WTC11 (cell line): ENCODE data around the gene CARM1. TPM values are rescaled to one million over a fixed set of nuclear protein-coding genes. Genes with fewer than 3 reads are reported as not detected.

Source experiments
- ATAC-seq: fragments of 200-7000 bp; cut with Tn5 transposase; 2 replicates; pipeline ENCODE4 v1.10.0; 2021; ENCODE audit warnings: mild to moderate bottlenecking, moderate library complexity
- Bru-seq: library from RNA; stranded (reverse); fragments of 400-500 nt; gene quantifications from one replicate; lab custom pipeline; 2021; lab: Mats Ljungman, UMichigan
- CTCF ChIA-PET: fragments of 300-600 bp; sonication (Branson Sonifier 250); formaldehyde crosslinking; loops from one replicate; lab custom pipeline; 2021; ENCODE audit warnings: antibody characterized with exemption; lab: Charles Lee
- POLR2A ChIA-PET: fragments of 350-600 bp; sonication (Branson Sonifier 250); formaldehyde crosslinking; loops from one replicate; lab custom pipeline; 2021; ENCODE audit warnings: antibody characterized with exemption; lab: Charles Lee
- DNase-seq: peaks from one replicate; pipeline ENCODE4 v3.0.0; 2021; ENCODE audit warnings: low spot score
- H3K27ac Mint-ChIP-seq: 2 replicates; pipeline ENCODE4 v1.8.0; 2021; ENCODE audit warnings: mixed read lengths
- H3K27me3 Mint-ChIP-seq: 2 replicates; pipeline ENCODE4 v1.8.0; 2021; ENCODE audit warnings: low read depth, mild to moderate bottlenecking, moderate library complexity, mixed read lengths
- H3K36me3 Mint-ChIP-seq: 2 replicates; pipeline ENCODE4 v1.8.0; 2021; ENCODE audit warnings: mixed read lengths
- H3K4me1 Mint-ChIP-seq: 2 replicates; pipeline ENCODE4 v1.8.0; 2022; ENCODE audit warnings: mixed read lengths
- H3K4me3 Mint-ChIP-seq: 2 replicates; pipeline ENCODE4 v1.8.0; 2021; ENCODE audit warnings: mild to moderate bottlenecking, moderate library complexity, mixed read lengths
- H3K9me3 Mint-ChIP-seq: 2 replicates; pipeline ENCODE4 v1.8.0; 2021; ENCODE audit warnings: mixed read lengths
- AFF4 ChIP-seq: sonication (generic); formaldehyde crosslinking; IDR thresholded peaks from 2 replicates; pipeline ENCODE4 v1.8.1; 2023; ENCODE audit warnings: mild to moderate bottlenecking, missing genetic modification reagents, borderline replicate concordance
- ATF2 ChIP-seq: sonication (generic); formaldehyde crosslinking; IDR thresholded peaks from 2 replicates; pipeline ENCODE4 v1.8.1; 2022; ENCODE audit warnings: low read depth, missing genetic modification reagents, borderline replicate concordance
- ATF3 ChIP-seq: sonication (generic); formaldehyde crosslinking; conservative IDR thresholded peaks from 2 replicates; pipeline ENCODE4 v1.8.1; 2022; ENCODE audit warnings: mild to moderate bottlenecking, missing genetic modification reagents
- CTCF ChIP-seq: fragments of 200-600 bp; IDR thresholded peaks from 2 replicates; pipeline ENCODE4 v1.8.0; 2022; ENCODE audit warnings: antibody characterized with exemption
- E2F5 ChIP-seq: sonication (generic); formaldehyde crosslinking; IDR thresholded peaks from 2 replicates; pipeline ENCODE4 v1.8.1; 2022; ENCODE audit warnings: mild to moderate bottlenecking, moderate library complexity, missing genetic modification reagents
- ESRRA ChIP-seq: sonication (generic); formaldehyde crosslinking; IDR thresholded peaks from 2 replicates; pipeline ENCODE4 v1.8.1; 2022; ENCODE audit warnings: mild to moderate bottlenecking, missing genetic modification reagents, borderline replicate concordance
- FOXJ3 ChIP-seq: sonication (generic); formaldehyde crosslinking; IDR thresholded peaks from 2 replicates; pipeline ENCODE4 v1.9.0; 2021; ENCODE audit warnings: missing genetic modification reagents, mild to moderate bottlenecking, borderline replicate concordance
- FOXK1 ChIP-seq: sonication (generic); formaldehyde crosslinking; IDR thresholded peaks from 2 replicates; pipeline ENCODE4 v1.8.0; 2022; ENCODE audit warnings: mild to moderate bottlenecking, moderate library complexity, missing genetic modification reagents
- FOXP1 ChIP-seq: sonication (generic); formaldehyde crosslinking; IDR thresholded peaks from 2 replicates; pipeline ENCODE4 v1.8.0; 2022; ENCODE audit warnings: missing genetic modification reagents, mild to moderate bottlenecking, moderate library complexity, borderline replicate concordance
- GABPB1 ChIP-seq: sonication (generic); formaldehyde crosslinking; IDR thresholded peaks from 2 replicates; pipeline ENCODE4 v1.8.1; 2023; ENCODE audit warnings: mild to moderate bottlenecking, missing genetic modification reagents
- HMGXB4 ChIP-seq: sonication (generic); formaldehyde crosslinking; IDR thresholded peaks from 2 replicates; pipeline ENCODE4 v1.8.1; 2023; ENCODE audit warnings: mild to moderate bottlenecking, moderate library complexity, missing genetic modification reagents
- IRF1 ChIP-seq: sonication (generic); formaldehyde crosslinking; IDR thresholded peaks from 2 replicates; pipeline ENCODE4 v1.8.0; 2023; ENCODE audit warnings: missing genetic modification reagents
- IRF2 ChIP-seq: sonication (generic); formaldehyde crosslinking; IDR thresholded peaks from 2 replicates; pipeline ENCODE4 v1.8.0; 2022; ENCODE audit warnings: low read depth, missing genetic modification reagents, borderline replicate concordance
- KAT7 ChIP-seq: sonication (generic); formaldehyde crosslinking; IDR thresholded peaks from 2 replicates; pipeline ENCODE4 v1.8.1; 2023; ENCODE audit warnings: missing genetic modification reagents, mild to moderate bottlenecking, borderline replicate concordance
- NFYB ChIP-seq: sonication (generic); formaldehyde crosslinking; conservative IDR thresholded peaks from 2 replicates; pipeline ENCODE4 v1.8.0; 2022; ENCODE audit warnings: low read depth, missing genetic modification reagents
- SP1 ChIP-seq: sonication (generic); formaldehyde crosslinking; conservative IDR thresholded peaks from 2 replicates; pipeline ENCODE4 v1.8.1; 2022; ENCODE audit warnings: missing genetic modification reagents
- USF2 ChIP-seq: sonication (generic); formaldehyde crosslinking; IDR thresholded peaks from 2 replicates; pipeline ENCODE4 v1.8.1; 2023; ENCODE audit warnings: mild to moderate bottlenecking, missing genetic modification reagents, moderate library complexity
- ZNF281 ChIP-seq: sonication (generic); formaldehyde crosslinking; IDR thresholded peaks from 2 replicates; pipeline ENCODE4 v1.8.0; 2023; ENCODE audit warnings: mild to moderate bottlenecking, missing genetic modification reagents
- long read RNA-seq, 3 experiments: library from RNA in 1 of 3; library from capped mRNA in 1 of 3; library from polyadenylated mRNA in 1 of 3; unstranded in 2 of 3; stranded (forward) in 1 of 3; transcript quantifications; one replicate each; pipeline ENCODE4 v2.0.0, GENCODE V29; 2021
- total RNA-seq: library from RNA; stranded (reverse); gene quantifications from 3 replicates; pipeline ENCODE4 v1.2.3, GENCODE V29; 2021

The CARM1 gene
- total RNA-seq: 125 to 126 TPM (median 126 TPM) in 3 replicates
- Bru-seq, nascent RNA: percentile 57 among the genes with signal in this experiment
- long read RNA-seq, experiment 1, transcript CARM1-201 (16 exons, 3,330 nt): major isoform, 895 of 1,325 reads
- long read RNA-seq, experiment 1, transcript CARM1-202 (15 exons, 2,722 nt): minor isoform, 247 of 1,325 reads
- long read RNA-seq, experiment 1, partial matches to known transcripts: 65 of 1,325 reads
- long read RNA-seq, experiment 1, other reads (novel, unspliced or antisense): 118 of 1,325 reads
- long read RNA-seq, experiment 2, transcript CARM1-202 (15 exons, 2,722 nt): minor isoform, 5 of 216 reads
- long read RNA-seq, experiment 2, transcript CARM1-201 (16 exons, 3,330 nt): major isoform, 66 of 216 reads
- long read RNA-seq, experiment 2, partial matches to known transcripts: 97 of 216 reads
- long read RNA-seq, experiment 2, other reads (novel, unspliced or antisense): 48 of 216 reads
- long read RNA-seq, experiment 3: 0 reads

- H3K36me3 Mint-ChIP-seq: 0 out of 2 replicates have a peak, but pooled peaks cover 7% of the 10 kb centered on the region
- H3K27me3 Mint-ChIP-seq: no peaks in the 10 kb centered on the region; the same call in 1 of the 2 replicates
- ChIA-PET CTCF (interaction anchor here (0.5 to 6.0 kb wide), 35 partner anchors 9 to 357 kb away, joined by 3 to 70 read pairs (median 4); partner anchors contain the start of genes C19orf38, DNM2, LDLR and QTRT1), POLR2A (interaction anchor here (0.6 to 2.5 kb wide), 4 partner anchors 18 to 144 kb away, joined by 3 to 12 read pairs (median 3); partner anchors contain the start of gene TMED1)
- peak; percentile 90 for ATAC-seq
- H3K9me3 Mint-ChIP-seq: no peaks in the 10 kb centered on the region
- peak within 1 kb of the TSS; percentile 90 for H3K4me3 Mint-ChIP-seq
- H3K4me1 Mint-ChIP-seq: peaks cover 23% of the 10 kb centered on the region
- DNase-seq: peak; percentile 99
- H3K27ac Mint-ChIP-seq: peak within 1 kb of the TSS; percentile 93
- TF ChIP-seq FOXK1 (CRISPR knock-in tag): 0 out of 2 replicates have a peak, but pooled peaks have one; percentile 11
- 0 out of 2 replicates have a peak, but pooled peaks have one; percentile 13 for TF ChIP-seq FOXP1 (CRISPR knock-in tag)
- TF ChIP-seq ZNF281 (CRISPR knock-in tag): no peak
- TF ChIP-seq NFYB (CRISPR knock-in tag): 0 out of 2 replicates have a peak, but pooled peaks have one; percentile 9
- TF ChIP-seq KAT7 (CRISPR knock-in tag): no peak
- peak; percentile 95 for TF ChIP-seq SP1 (CRISPR knock-in tag)
- TF ChIP-seq ATF3: no peak
- TF ChIP-seq ATF2: no peak
- no peak for TF ChIP-seq AFF4 (CRISPR knock-in tag)
- TF ChIP-seq IRF1 (CRISPR knock-in tag): no peak
- peak; percentile 69; the same call in 1 of the 2 replicates for TF ChIP-seq HMGXB4 (CRISPR knock-in tag)
- TF ChIP-seq E2F5 (CRISPR knock-in tag): peak; percentile 72; the same call in 1 of the 2 replicates
- TF ChIP-seq IRF2 (CRISPR knock-in tag): no peak
- TF ChIP-seq FOXJ3 (CRISPR knock-in tag): no peak
- TF ChIP-seq ESRRA: no peak
- TF ChIP-seq USF2 (CRISPR knock-in tag): peak; percentile 28; the same call in 1 of the 2 replicates
- TF ChIP-seq GABPB1 (CRISPR knock-in tag): no peak
- TF ChIP-seq CTCF: peak; percentile 56
Observed at GRCh38 chr19:10870955-10871603, at the start of gene CARM1. Gene CARM1 (plus strand): TSS chr19:10871553. CDS start chr19:10871703, 150 bp downstream.
